ENCODE measurements around the gene OR10A5. TPM values are rescaled to one million over a fixed set of nuclear protein-coding genes. Genes with fewer than 3 reads are reported as not detected.
"Not testable (repeated sequence)": the region's sequence is repeated elsewhere in the genome, so short reads cannot be mapped to it uniquely, and the experiment has no call there.

The OR10A5 gene
- total and polyA plus RNA-seq, 9 of the 15 experiments (the other 6 are each of a cell fraction or from before 2014, with no cell fraction given) = 0.14 TPM; not detected in 8

DNA sequence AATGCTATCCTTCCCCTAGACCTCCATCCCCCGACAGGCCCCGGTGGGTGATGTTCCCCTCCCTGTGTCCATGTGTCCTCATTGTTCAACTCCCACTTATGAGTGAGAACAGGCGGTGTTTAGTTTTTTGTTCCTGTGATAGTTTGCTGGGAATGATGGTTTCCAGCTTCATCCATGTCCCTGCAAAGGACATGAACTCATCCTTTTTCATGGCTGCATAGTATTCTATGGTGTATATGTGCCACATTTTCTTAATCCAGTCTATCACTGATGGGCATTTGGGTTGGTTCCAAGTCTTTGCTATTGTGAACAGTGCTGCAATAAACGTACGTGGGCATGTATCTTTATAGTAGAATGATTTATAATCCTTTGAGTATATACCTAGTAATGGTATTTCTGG lies 42.2 kb downstream of the OR10A5 start:
- TF ChIP-seq KDM1A (IDR thresholded peaks at IDR 0.05) = 0 out of 4 replicates have a peak, but pooled peaks of 1 of the 2 experiments have one; percentile 24
- peak; percentile 14 for TF ChIP-seq RBM25 (IDR thresholded peaks at IDR 0.05; ENCODE audit: low read depth, low read length, severe bottlenecking)
- peak; percentile 86 for TF ChIP-seq ZNF146 (CRISPR knock-in tag; IDR thresholded peaks at IDR 0.05; ENCODE audit: unreplicated experiment)
- in situ Hi-C loops (cut with MboI); H3K36me3 ChIP-seq (ENCODE audit: control insufficient read depth, insufficient read depth, low read length); H3K27ac ChIP-seq (ENCODE audit: extremely low read depth, low read depth, low read length); CTCF ChIA-PET (ENCODE audit: low intra/inter-chr PET ratio); H3K9me1 ChIP-seq (ENCODE audit: control insufficient read depth, insufficient read depth, low read length); BruUV-seq (replicated peaks); H2AFZ ChIP-seq (ENCODE audit: low read depth, low read length); ATAC-seq; FAIRE-seq; intact Hi-C loops (cut with micrococcal nuclease); POLR2A ChIA-PET; H3K4me3 ChIP-seq; H3K4me1 ChIP-seq (replicated peaks in 1 of 2; ENCODE audit: control insufficient read depth in 2 of 2, insufficient read depth in 2 of 2, low read length in 2 of 2); H3K9ac ChIP-seq (ENCODE audit: insufficient read depth in 1 of 2, low read depth in 2 of 2, low read length in 2 of 2); H4K20me1 ChIP-seq (replicated peaks; ENCODE audit: control insufficient read depth, insufficient read depth, low read length); H3K79me2 ChIP-seq (ENCODE audit: control insufficient read depth, insufficient read depth, low read length); DNase-seq (ENCODE audit: extremely low read depth in 1 of 4, low spot score in 3 of 4); H3K4me2 ChIP-seq (ENCODE audit: insufficient read depth, low read length); H3K9me3 ChIP-seq (replicated peaks; ENCODE audit: control insufficient read depth, insufficient read depth, low read depth, low read length); H3K27me3 ChIP-seq (ENCODE audit: control insufficient read depth in 2 of 2, insufficient read depth in 2 of 2, low read length in 2 of 2): not testable (repeated sequence)
- WGBS (ENCODE audit: insufficient coverage, low coverage, missing lambda C conversion rate) = 29% methylated on average over 5 of the region's 5 CpGs

DNA sequence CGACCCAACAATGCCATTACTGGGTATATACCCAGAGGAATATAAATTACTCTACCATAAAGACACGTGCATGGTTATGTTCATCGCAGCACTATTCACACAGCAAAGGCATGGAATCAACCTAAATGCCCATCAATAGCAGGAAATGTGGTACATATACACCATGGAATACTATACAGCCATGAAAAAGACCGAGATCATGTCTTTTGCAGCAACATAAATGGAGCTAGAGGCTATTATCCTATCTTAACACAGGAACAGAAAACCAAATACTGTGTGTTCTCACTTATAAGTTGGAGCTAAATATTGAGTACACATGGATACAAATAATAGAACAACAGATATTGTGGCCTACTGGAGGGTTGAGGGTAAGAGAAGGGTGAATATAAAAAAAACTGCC lies 43.3 kb downstream of the OR10A5 start:
- intact Hi-C loops (cut with micrococcal nuclease) = no loop called here
- no peak overlapping the region for H3K9ac ChIP-seq (ENCODE audit: insufficient read depth in 1 of 2, low read depth in 2 of 2, low read length in 2 of 2)
- no peak overlapping the region for H3K4me3 ChIP-seq
- no peaks in the 10 kb centered on the region for H3K79me2 ChIP-seq (ENCODE audit: control insufficient read depth, insufficient read depth, low read length)
- POLR2A ChIA-PET = interaction anchor here (0.6 to 1.2 kb wide), 2 partner anchors 8 to 16 kb away, joined by 3 to 4 read pairs; no protein-coding TSS in a partner anchor
- CTCF ChIA-PET (ENCODE audit: low intra/inter-chr PET ratio) = interaction anchor here (0.6 kb wide), 1 partner anchor 166 kb away, joined by 3 read pairs; no protein-coding TSS in a partner anchor
- FAIRE-seq (no peak), DNase-seq (ENCODE audit: extremely low read depth in 1 of 4, low spot score in 3 of 4) (no peak), ATAC-seq (no peak)
- H3K9me3 ChIP-seq (replicated peaks; ENCODE audit: control insufficient read depth, insufficient read depth, low read depth, low read length) = no peaks in the 10 kb centered on the region
- no peaks in the 10 kb centered on the region for H3K36me3 ChIP-seq (ENCODE audit: control insufficient read depth, insufficient read depth, low read length)
- in situ Hi-C loops (cut with MboI) = no loop called here
- no peaks in the 10 kb centered on the region for H3K9me1 ChIP-seq (ENCODE audit: control insufficient read depth, insufficient read depth, low read length)
- no peak overlapping the region for H3K27ac ChIP-seq (ENCODE audit: extremely low read depth, low read depth, low read length)
- no peak overlapping the region for H3K4me2 ChIP-seq (ENCODE audit: insufficient read depth, low read length)
- H2AFZ ChIP-seq (ENCODE audit: low read depth, low read length) = no peak overlapping the region
- WGBS (ENCODE audit: insufficient coverage, low coverage, missing lambda C conversion rate) = 26% methylated on average over 4 of the region's 4 CpGs
- no TSS peak for BruUV-seq (replicated peaks)
- no peaks in the 10 kb centered on the region for H3K27me3 ChIP-seq (ENCODE audit: control insufficient read depth in 2 of 2, insufficient read depth in 2 of 2, low read length in 2 of 2)
- H3K4me1 ChIP-seq (replicated peaks in 1 of 2; ENCODE audit: control insufficient read depth in 2 of 2, insufficient read depth in 2 of 2, low read length in 2 of 2) = no peaks in the 10 kb centered on the region
- H4K20me1 ChIP-seq (replicated peaks; ENCODE audit: control insufficient read depth, insufficient read depth, low read length) = no peaks in the 10 kb centered on the region
- TF ChIP-seq PML (IDR thresholded peaks at IDR 0.05; ENCODE audit: low read length) = no peak
- TF ChIP-seq RCOR1 (IDR thresholded peaks at IDR 0.05; ENCODE audit: borderline replicate concordance in 1 of 2, low read depth in 2 of 2, low read length in 2 of 2) = 0 out of 4 replicates have a peak, but pooled peaks of 1 of the 2 experiments have one; percentile 18
- no peak for TF ChIP-seq POLR2AphosphoS5 (IDR thresholded peaks at IDR 0.05; ENCODE audit: control insufficient read depth, insufficient read depth, low read depth, low read length)
- TF ChIP-seq HIVEP1 (CRISPR knock-in tag; IDR thresholded peaks at IDR 0.05) = no peak
- no peak for TF ChIP-seq THRAP3 (IDR thresholded peaks at IDR 0.05; ENCODE audit: borderline replicate concordance)
- no peak for TF ChIP-seq SRF (CRISPR knock-in tag; IDR thresholded peaks at IDR 0.05)
- TF ChIP-seq FOXM1 (IDR thresholded peaks at IDR 0.05; ENCODE audit: low read depth) = no peak
- no peak for TF ChIP-seq FOXM1 (CRISPR knock-in tag; IDR thresholded peaks at IDR 0.05; ENCODE audit: low read depth)
- peak; percentile 72 for TF ChIP-seq RBM25 (IDR thresholded peaks at IDR 0.05; ENCODE audit: low read depth, low read length, severe bottlenecking)
- TF ChIP-seq STAT5B (CRISPR knock-in tag; IDR thresholded peaks at IDR 0.05) = no peak
- TF ChIP-seq ZNF146 (CRISPR knock-in tag; IDR thresholded peaks at IDR 0.05; ENCODE audit: unreplicated experiment) = peak; percentile 99
- TF ChIP-seq ZNF347 (CRISPR knock-in tag; IDR thresholded peaks at IDR 0.05; ENCODE audit: low read depth) = no peak
- peak; percentile 68 for TF ChIP-seq BCOR (IDR thresholded peaks at IDR 0.05)
- TF ChIP-seq BRCA1 (IDR thresholded peaks at IDR 0.05) = no peak
- no peak for TF ChIP-seq BRCA1 (CRISPR knock-in tag; IDR thresholded peaks at IDR 0.05)
- TF ChIP-seq SMARCA5 (IDR thresholded peaks at IDR 0.05) = 0 out of 2 replicates have a peak, but pooled peaks have one; percentile 24
- TF ChIP-seq TOE1 (IDR thresholded peaks at IDR 0.05; ENCODE audit: borderline replicate concordance) = no peak
- no peak for TF ChIP-seq TOE1 (CRISPR knock-in tag; IDR thresholded peaks at IDR 0.05; ENCODE audit: borderline replicate concordance, low read depth)
- peak; percentile 24 to 36; a peak in 1 of 4 replicates for TF ChIP-seq KDM1A (IDR thresholded peaks at IDR 0.05)

Data from K562 (cell line).